ENCODE results near the gene DBNDD1.
A peak's percentile ranks its signal among the peaks of the same experiment; 100 is the strongest.
"Not testable (repeated sequence)": the region's sequence is repeated elsewhere in the genome, so short reads cannot be mapped to it uniquely, and the experiment has no call there.

Gene DBNDD1

GRCh38 chr16:90010676-90011507 is 8.4 kb downstream of the DBNDD1 start:
- DNase-seq: no peak

GRCh38 chr16:90009172-90009899 is 9.9 kb downstream of the DBNDD1 start:
- no peak for DNase-seq

- peak; percentile 74 to 81 for DNase-seq
These were observed 10.5 kb downstream of the DBNDD1 start for GRCh38 chr16:90008708-90009145.

GRCh38 chr16:90007635-90008234 is 11.5 kb downstream of the DBNDD1 start:
- not testable (repeated sequence) for DNase-seq

- DNase-seq: no peak
These were observed 12.2 kb downstream of the DBNDD1 start for GRCh38 chr16:90007015-90007414.

- DNase-seq: no peak
These were observed 13.1 kb downstream of the DBNDD1 start for GRCh38 chr16:90005956-90006663.

- DNase-seq: no peak
These were observed 14.7 kb downstream of the DBNDD1 start for GRCh38 chr16:90004577-90004976.

GRCh38 chr16:90002759-90003158 is 16.5 kb downstream of the DBNDD1 start:
- no peak for DNase-seq

GRCh38 chr16:90001761-90002503 is 17.3 kb downstream of the DBNDD1 start:
- DNase-seq: no peak

- no peak for DNase-seq
These were observed 18.4 kb downstream of the DBNDD1 start for GRCh38 chr16:90000733-90001427.

- no peak for DNase-seq
These were observed 19.3 kb downstream of the DBNDD1 start for GRCh38 chr16:89999831-90000574.

GRCh38 chr16:89996178-89996489 is 23.1 kb downstream of the DBNDD1 start:
- DNase-seq: no peak

GRCh38 chr16:89995475-89996177 is 23.6 kb downstream of the DBNDD1 start:
- peak; percentile 70 to 73 for DNase-seq

GRCh38 chr16:89994721-89995474 is 24.4 kb downstream of the DBNDD1 start:
- DNase-seq: peak; percentile 64 to 73

GRCh38 chr16:89994389-89994720 is 24.9 kb downstream of the DBNDD1 start:
- DNase-seq: no peak

- no peak for DNase-seq
These were observed 25.3 kb downstream of the DBNDD1 start for GRCh38 chr16:89993971-89994370.

GRCh38 chr16:89993377-89993776 is 25.9 kb downstream of the DBNDD1 start:
- no peak for DNase-seq

GRCh38 chr16:89990799-89991198 is 28.5 kb downstream of the DBNDD1 start:
- DNase-seq: no peak

- no peak for DNase-seq
These were observed 30.3 kb downstream of the DBNDD1 start for GRCh38 chr16:89988951-89989350.

GRCh38 chr16:89987169-89987568 is 32.1 kb downstream of the DBNDD1 start:
- DNase-seq: no peak

All from activated T-cell treated with anti-CD3 and anti-CD28 coated beads, Interleukin-2, amount 50 U/mL, for 48 hours (primary cell).